AG09309 (cell line): ENCODE measurements around the gene DLX1.

Source experiments
- DNase-seq: peaks from one replicate; pipeline ENCODE4 v3.0.0-alpha.2; 2010; ENCODE audit warnings: low read depth
- H3K4me3 ChIP-seq: 2 replicates; pipeline ENCODE4 v1.5.1; 2011; ENCODE audit warnings: mild to moderate bottlenecking, low read depth, low read length, moderate library complexity; ENCODE audit not compliant: control insufficient read depth
- TF ChIP-seq, protein P1 (sequence below): IDR thresholded peaks from 2 replicates; pipeline ENCODE4 v1.5.1; 2011; ENCODE audit warnings: mild to moderate bottlenecking, low read depth, low read length, inconsistent platforms; ENCODE audit not compliant: insufficient read depth, control insufficient read depth; ENCODE audit errors: missing control alignments

The DLX1 gene

DNA sequence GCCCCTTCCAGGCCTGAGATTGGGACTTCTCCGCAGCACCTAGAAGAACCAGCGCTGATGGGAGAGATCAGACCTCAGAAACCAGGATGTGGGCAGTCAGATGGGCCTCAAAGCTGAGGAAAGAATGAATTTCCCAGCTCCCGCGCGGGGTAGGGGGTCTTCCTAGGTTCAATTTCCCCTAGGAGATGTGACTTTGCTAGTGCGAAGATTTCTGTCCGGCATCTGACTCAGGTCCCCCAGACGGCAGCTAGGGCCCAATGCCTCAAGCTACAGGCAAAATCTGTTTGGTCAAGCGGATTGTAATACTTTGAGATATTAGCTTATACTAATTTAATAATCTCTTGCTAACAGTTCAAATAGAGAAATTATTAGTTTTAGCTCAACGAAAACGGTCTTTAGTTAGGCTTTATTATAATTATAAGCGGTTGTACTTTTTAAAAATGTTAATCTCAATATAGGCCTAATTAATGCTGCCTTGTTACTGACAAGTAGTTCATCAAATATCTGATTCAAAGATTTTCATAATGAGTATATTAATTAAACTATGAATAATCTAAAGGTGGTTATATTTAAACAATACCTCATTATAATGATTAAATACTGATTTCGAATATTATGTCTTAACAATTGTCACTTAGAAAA, 5.8 kb downstream of the DLX1 start:
- TF ChIP-seq, protein P1, sequence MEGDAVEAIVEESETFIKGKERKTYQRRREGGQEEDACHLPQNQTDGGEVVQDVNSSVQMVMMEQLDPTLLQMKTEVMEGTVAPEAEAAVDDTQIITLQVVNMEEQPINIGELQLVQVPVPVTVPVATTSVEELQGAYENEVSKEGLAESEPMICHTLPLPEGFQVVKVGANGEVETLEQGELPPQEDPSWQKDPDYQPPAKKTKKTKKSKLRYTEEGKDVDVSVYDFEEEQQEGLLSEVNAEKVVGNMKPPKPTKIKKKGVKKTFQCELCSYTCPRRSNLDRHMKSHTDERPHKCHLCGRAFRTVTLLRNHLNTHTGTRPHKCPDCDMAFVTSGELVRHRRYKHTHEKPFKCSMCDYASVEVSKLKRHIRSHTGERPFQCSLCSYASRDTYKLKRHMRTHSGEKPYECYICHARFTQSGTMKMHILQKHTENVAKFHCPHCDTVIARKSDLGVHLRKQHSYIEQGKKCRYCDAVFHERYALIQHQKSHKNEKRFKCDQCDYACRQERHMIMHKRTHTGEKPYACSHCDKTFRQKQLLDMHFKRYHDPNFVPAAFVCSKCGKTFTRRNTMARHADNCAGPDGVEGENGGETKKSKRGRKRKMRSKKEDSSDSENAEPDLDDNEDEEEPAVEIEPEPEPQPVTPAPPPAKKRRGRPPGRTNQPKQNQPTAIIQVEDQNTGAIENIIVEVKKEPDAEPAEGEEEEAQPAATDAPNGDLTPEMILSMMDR: no peak
- no peak overlapping the region for H3K4me3 ChIP-seq
- DNase-seq: no peak

DNA sequence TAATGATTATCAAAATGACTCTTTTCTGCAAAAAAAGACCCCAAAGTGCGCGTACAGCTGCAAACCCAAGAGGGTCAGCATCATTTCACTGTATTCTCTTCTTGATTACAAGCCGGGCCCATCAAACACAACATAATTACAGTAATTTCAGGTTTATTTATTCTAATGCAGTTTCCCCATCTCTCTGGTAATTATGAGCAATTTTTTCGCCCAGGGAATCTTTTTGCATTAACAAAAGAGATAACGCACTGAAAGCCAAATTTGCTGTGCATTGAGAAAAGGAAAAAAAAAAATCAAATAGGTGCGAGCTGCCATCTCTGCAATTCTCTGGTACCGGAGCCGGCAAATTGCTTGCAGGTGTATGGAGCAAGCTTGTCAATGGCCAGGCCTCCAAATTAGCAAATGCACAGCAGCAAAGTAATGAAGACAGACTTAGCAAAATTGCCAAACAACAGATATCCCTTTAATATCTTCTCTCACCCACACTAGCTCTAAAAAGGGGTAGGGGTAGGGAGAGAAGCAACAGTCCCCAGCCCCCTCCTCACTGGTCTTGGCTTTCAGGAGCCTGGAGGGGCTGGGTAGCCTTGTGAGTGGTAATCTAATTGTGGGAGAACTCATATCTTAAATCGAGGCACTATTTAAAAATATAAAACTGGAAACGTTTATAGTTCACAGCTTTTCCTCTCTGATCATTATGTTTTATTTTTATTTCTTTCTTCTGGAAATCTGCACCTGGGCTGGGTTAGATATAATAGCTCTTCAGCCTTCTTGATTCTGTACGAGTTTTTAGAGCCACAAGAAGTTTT, 6.7 kb downstream of the DLX1 start:
- TF ChIP-seq, protein P1: no peak
- no peak for DNase-seq
- no peak overlapping the region for H3K4me3 ChIP-seq

DNA sequence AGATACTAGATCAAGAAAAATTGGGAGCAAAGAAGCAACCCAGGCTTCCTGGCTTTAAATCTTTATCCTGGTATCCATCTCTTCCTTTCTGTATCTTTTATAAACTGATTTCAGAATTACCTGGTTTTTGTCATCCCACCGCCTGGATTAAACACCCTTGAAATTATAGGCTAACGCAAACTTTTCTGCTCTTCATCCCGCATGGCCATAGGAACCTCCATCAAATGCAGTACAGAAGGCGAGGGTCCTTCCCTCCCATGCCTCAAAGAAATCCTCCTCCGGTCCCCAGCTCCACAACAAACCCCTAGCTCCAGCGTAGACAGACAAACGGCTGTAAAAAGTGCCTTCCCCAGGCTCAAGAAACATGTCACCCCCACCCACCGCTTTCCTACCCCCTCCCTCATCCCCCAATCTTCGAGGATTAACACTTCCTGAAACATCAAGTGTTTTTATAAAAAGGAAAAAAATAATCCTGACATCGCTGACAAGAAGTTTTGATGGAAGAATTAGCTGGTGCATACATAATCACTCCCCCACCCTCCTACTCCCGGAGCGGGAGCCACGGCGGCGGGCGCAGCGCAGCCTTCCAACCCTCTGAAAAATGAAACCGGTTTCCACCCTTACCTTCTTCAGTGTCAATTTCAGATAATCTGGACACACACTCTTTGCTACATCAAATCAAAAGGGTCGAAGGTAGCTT, 7.6 kb downstream of the DLX1 start:
- no peak overlapping the region for H3K4me3 ChIP-seq
- no peak for DNase-seq
- TF ChIP-seq, protein P1: no peak

DNA sequence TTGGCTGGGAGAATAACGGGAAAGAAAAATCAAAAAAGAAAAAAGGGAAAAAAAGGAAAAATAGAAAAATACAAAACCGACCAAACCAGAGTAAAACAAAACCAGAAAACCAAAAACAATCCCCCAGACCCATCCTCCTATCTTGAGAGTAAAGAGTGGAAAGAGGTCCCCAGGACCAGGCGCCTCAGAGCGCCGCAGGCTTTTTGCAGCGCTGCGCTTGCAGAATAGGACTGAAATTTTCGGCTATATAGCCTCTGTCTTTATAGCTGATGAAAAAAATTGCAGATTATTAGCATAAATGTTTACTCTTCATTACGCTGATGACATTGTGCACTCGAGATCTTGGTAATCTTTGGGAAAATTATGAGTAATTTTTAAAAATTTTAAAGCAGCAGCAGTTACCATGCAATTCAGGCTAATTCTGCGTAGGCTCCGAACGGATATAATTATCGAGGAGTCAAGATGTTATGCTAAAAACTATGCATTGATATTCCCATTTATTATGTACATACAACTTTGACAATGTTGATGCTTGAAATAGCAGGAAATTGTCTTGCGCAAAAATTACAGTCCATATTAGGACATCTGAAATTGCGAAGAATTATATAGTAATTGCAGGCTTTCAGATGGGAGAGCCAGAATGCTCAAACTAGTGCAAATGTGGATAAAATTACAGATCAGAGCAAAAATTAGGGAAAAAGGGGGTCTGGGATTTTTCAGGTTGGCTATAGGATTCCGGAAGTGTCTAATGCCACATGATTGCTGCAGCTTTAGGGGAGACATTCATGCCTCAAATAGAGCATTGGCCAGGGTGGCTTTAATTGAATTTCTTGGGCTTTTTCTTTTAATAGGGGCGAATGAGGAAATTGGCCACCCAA, 8.3 kb downstream of the DLX1 start:
- TF ChIP-seq, protein P1: no peak
- H3K4me3 ChIP-seq: peak overlapping the region; percentile 81
- DNase-seq: no peak

DNA sequence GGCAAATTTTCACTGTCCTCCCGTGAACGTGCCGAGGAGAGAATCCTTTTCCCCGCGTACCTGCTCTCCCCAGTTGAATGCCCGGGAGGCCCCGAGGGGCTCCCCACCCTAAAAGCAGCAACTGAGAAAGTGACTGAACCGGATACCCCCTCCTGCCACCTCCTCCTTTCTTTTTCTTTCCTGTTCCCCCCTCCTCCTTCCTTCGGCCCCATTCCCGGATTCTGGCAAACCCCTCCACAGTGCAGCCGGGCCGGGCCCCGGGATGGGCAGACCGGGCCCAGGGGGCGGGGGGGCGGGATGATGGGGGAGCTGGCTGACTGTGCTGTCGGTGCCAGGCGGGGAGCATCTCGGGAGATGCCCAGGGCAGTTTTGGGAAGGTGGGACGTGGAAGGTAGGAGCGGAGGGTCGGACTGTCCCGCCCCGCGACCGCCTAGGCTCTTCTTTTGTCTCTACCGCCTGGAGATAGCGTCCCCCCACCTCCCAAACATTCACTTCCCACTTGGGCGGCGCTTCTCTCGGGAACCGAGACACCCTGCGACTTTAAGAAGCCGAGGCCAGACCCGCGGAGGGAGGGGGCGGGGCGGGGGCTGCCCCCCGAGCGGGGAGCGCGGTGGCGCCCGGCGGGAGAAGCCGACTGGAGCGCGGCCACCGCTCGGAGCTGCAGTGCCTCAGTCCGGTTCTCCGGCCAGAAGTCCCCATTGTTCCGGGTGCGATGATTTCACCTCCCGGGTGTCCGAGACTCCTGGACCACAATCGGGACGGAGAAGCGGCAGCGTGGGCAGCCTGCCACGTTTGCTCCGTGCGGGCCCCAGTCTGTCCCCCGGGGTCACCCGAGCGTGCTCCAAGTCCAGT, 9.2 kb downstream of the DLX1 start:
- no peak for DNase-seq

More for the DNA sequence above, 9.2 kb downstream of the DLX1 start:
- peak overlapping the region; percentile 81 for H3K4me3 ChIP-seq
- TF ChIP-seq, protein P1: no peak
